Muscle of leg (tissue), 9 donors: ENCODE data around the gene PRAMEF8. TPM values are rescaled to one million over a fixed set of nuclear protein-coding genes. Genes with fewer than 3 reads are reported as not detected.

Source experiments
- polyA plus RNA-seq, 8 donors: library from polyadenylated mRNA; unstranded; fragments of 120-200 nt; gene quantifications; one replicate each; pipeline versions ENCODE4 v1.2.1 to v1.2.3, GENCODE V29; 2013; ENCODE audit warnings: inconsistent platforms in 1 of 8, low replicate concordance in 1 of 8; ENCODE audit not compliant: insufficient read length in 8 of 8, insufficient read depth in 1 of 8
- total RNA-seq: library from RNA; stranded (reverse); fragments of 120-200 nt; gene quantifications from one replicate; pipeline ENCODE4 v1.2.4, GENCODE V29; 2013

The PRAMEF8 gene
- total and polyA plus RNA-seq, 9 donors = not detected

Other genes with a start within 250 kb of the PRAMEF8 start
- not detected for gene PRAMEF27, start 228.6 kb downstream of the PRAMEF8 start, total RNA-seq
- gene PRAMEF27, start 228.6 kb downstream of the PRAMEF8 start, polyA plus RNA-seq = not detected
- gene HNRNPCL3, start 224.4 kb downstream of the PRAMEF8 start, total RNA-seq = not detected
- gene HNRNPCL3, start 224.4 kb downstream of the PRAMEF8 start, polyA plus RNA-seq = not detected
- not detected for gene PRAMEF25, start 214.4 kb downstream of the PRAMEF8 start, total RNA-seq
- gene PRAMEF25, start 214.4 kb downstream of the PRAMEF8 start, polyA plus RNA-seq = not detected
- gene HNRNPCL2, start 168.3 kb downstream of the PRAMEF8 start, total RNA-seq = not detected
- under 1 TPM in 1 of 8 donors, not detected in 7; 0.14 TPM for gene HNRNPCL2, start 168.3 kb downstream of the PRAMEF8 start, polyA plus RNA-seq
- not detected for gene PRAMEF26, start 129.1 kb downstream of the PRAMEF8 start, total RNA-seq
- gene PRAMEF26, start 129.1 kb downstream of the PRAMEF8 start, polyA plus RNA-seq = not detected
- gene HNRNPCL4, start 119.5 kb downstream of the PRAMEF8 start, total RNA-seq = not detected
- under 1 TPM in 4 of 8 donors, not detected in 4; 0.19 to 0.42 (median 0.26) TPM for gene HNRNPCL4, start 119.5 kb downstream of the PRAMEF8 start, polyA plus RNA-seq
- not detected for gene PRAMEF9, start 113.3 kb downstream of the PRAMEF8 start, total RNA-seq
- not detected for gene PRAMEF9, start 113.3 kb downstream of the PRAMEF8 start, polyA plus RNA-seq
- gene PRAMEF13, start 83.7 kb downstream of the PRAMEF8 start, total RNA-seq = not detected
- gene PRAMEF13, start 83.7 kb downstream of the PRAMEF8 start, polyA plus RNA-seq = not detected
- not detected for gene PRAMEF18, start 59.0 kb downstream of the PRAMEF8 start, total RNA-seq
- gene PRAMEF18, start 59.0 kb downstream of the PRAMEF8 start, polyA plus RNA-seq = not detected
- gene PRAMEF5, start 30.9 kb downstream of the PRAMEF8 start, total RNA-seq = not detected
- gene PRAMEF5, start 30.9 kb downstream of the PRAMEF8 start, polyA plus RNA-seq = not detected
- gene PRAMEF33, start 18.4 kb upstream of the PRAMEF8 start, total RNA-seq = not detected
- under 1 TPM in 1 of 8 donors, not detected in 7; 0.13 TPM for gene PRAMEF33, start 18.4 kb upstream of the PRAMEF8 start, polyA plus RNA-seq
- not detected for gene PRAMEF15, start 30.4 kb upstream of the PRAMEF8 start, total RNA-seq
- gene PRAMEF15, start 30.4 kb upstream of the PRAMEF8 start, polyA plus RNA-seq = not detected
- gene PRAMEF14, start 62.0 kb upstream of the PRAMEF8 start, total RNA-seq = not detected
- gene PRAMEF14, start 62.0 kb upstream of the PRAMEF8 start, polyA plus RNA-seq = not detected
- not detected for gene PRAMEF19, start 86.8 kb upstream of the PRAMEF8 start, total RNA-seq
- not detected for gene PRAMEF19, start 86.8 kb upstream of the PRAMEF8 start, polyA plus RNA-seq
- gene PRAMEF17, start 104.5 kb upstream of the PRAMEF8 start, total RNA-seq = not detected
- not detected for gene PRAMEF17, start 104.5 kb upstream of the PRAMEF8 start, polyA plus RNA-seq
- not detected for gene PRAMEF20, start 125.3 kb upstream of the PRAMEF8 start, total RNA-seq
- not detected for gene PRAMEF20, start 125.3 kb upstream of the PRAMEF8 start, polyA plus RNA-seq
- gene LRRC38, start 228.9 kb upstream of the PRAMEF8 start, total RNA-seq = 11.9 TPM
- gene LRRC38, start 228.9 kb upstream of the PRAMEF8 start, polyA plus RNA-seq = 10 to 100 TPM; 17.8 to 51.2 (median 30.2) TPM